Measurements from ENCODE around the gene RNF130. TPM values are rescaled to one million over a fixed set of nuclear protein-coding genes. Genes with fewer than 3 reads are reported as not detected.
A peak's percentile ranks its signal among the peaks of the same experiment; 100 is the strongest.

RNF130 gene
- total and polyA plus RNA-seq, 9 of the 15 experiments (the other 6 are each of a cell fraction or from before 2014, with no cell fraction given): 5.8 to 39.4 (median 27.1) TPM

DNA sequence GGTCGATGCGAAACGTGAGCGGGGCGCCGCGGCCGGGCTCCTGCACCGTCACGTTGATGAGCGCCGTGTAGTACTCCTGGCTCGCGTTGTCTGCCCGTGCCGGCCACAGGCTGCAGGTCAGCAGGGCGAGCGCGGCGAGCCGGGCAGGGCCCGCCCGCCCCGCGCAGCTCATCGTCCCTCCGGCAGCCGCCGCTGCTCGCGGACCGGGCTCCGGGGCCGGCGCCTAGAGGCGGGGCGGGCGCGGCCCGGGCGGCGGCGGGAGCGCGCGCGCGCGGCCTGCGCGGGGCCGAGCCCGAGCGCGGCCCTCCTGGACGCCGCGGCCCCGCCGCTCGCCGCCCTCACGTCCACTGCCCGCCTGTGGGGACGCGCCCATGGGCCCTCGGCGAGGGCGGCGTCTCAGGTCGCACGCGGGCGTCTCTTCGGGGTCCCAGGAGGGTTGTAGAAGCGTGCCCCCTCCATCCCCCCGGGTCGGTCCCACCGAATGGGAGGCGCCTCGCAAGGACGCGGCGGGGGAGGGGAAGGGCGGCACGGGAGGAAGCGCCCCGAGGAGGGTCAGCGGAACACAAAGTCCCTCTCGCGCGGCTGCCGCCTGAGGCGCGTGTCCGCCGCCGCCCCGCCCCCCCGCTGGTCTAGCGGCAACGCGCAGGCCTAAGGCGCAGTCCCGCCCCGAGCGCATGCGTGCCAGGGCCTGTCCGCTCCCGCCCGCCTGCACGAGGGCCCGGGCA is at the start of gene RNF130 (continued):
- TF ChIP-seq XRCC5 (IDR thresholded peaks at IDR 0.05; ENCODE audit: low read depth, low read length) (0 out of 2 replicates have a peak, but pooled peaks have one; percentile 55), U2AF2 (optimal IDR thresholded peaks at IDR 0.05; ENCODE audit: low read depth, low read length) (no peak), ZFPM2 (CRISPR knock-in tag; IDR thresholded peaks at IDR 0.05) (no peak), ZBED1 (IDR thresholded peaks at IDR 0.05) (no peak), DIDO1 (tag; IDR thresholded peaks at IDR 0.05; ENCODE audit: low read depth) (no peak), LCOR (CRISPR knock-in tag; IDR thresholded peaks at IDR 0.05) (no peak; the same call in 1 of the 2 replicates), NCOA4 (IDR thresholded peaks at IDR 0.05; ENCODE audit: partially characterized antibody) (no peak), CBX8 (IDR thresholded peaks at IDR 0.05; ENCODE audit: borderline replicate concordance, extremely low read depth, low read depth, low read length, poor library complexity, severe bottlenecking) (no peak), EZH2 (IDR thresholded peaks at IDR 0.05; ENCODE audit: borderline replicate concordance, low read depth, low read length) (no peak), ZNF79 (CRISPR knock-in tag; IDR thresholded peaks at IDR 0.05; ENCODE audit: low read depth) (no peak), FOXM1 (IDR thresholded peaks at IDR 0.05; ENCODE audit: low read depth) (no peak), FOXM1 (CRISPR knock-in tag; IDR thresholded peaks at IDR 0.05; ENCODE audit: low read depth) (peak; percentile 96), EP400 (IDR thresholded peaks at IDR 0.05) (peak; percentile 78; the same call in 1 of the 2 replicates), SAFB2 (IDR thresholded peaks at IDR 0.05; ENCODE audit: borderline replicate concordance, low read depth, low read length, severe bottlenecking) (no peak)
- TF ChIP-seq, protein P1, sequence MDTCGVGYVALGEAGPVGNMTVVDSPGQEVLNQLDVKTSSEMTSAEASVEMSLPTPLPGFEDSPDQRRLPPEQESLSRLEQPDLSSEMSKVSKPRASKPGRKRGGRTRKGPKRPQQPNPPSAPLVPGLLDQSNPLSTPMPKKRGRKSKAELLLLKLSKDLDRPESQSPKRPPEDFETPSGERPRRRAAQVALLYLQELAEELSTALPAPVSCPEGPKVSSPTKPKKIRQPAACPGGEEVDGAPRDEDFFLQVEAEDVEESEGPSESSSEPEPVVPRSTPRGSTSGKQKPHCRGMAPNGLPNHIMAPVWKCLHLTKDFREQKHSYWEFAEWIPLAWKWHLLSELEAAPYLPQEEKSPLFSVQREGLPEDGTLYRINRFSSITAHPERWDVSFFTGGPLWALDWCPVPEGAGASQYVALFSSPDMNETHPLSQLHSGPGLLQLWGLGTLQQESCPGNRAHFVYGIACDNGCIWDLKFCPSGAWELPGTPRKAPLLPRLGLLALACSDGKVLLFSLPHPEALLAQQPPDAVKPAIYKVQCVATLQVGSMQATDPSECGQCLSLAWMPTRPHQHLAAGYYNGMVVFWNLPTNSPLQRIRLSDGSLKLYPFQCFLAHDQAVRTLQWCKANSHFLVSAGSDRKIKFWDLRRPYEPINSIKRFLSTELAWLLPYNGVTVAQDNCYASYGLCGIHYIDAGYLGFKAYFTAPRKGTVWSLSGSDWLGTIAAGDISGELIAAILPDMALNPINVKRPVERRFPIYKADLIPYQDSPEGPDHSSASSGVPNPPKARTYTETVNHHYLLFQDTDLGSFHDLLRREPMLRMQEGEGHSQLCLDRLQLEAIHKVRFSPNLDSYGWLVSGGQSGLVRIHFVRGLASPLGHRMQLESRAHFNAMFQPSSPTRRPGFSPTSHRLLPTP (IDR thresholded peaks at IDR 0.05; ENCODE audit: borderline replicate concordance, extremely low read depth, insufficient read length): no peak
- TF ChIP-seq, protein P2, sequence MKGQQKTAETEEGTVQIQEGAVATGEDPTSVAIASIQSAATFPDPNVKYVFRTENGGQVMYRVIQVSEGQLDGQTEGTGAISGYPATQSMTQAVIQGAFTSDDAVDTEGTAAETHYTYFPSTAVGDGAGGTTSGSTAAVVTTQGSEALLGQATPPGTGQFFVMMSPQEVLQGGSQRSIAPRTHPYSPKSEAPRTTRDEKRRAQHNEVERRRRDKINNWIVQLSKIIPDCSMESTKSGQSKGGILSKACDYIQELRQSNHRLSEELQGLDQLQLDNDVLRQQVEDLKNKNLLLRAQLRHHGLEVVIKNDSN (CRISPR knock-in tag; IDR thresholded peaks at IDR 0.05): peak; percentile 46
- TF ChIP-seq, protein P3, sequence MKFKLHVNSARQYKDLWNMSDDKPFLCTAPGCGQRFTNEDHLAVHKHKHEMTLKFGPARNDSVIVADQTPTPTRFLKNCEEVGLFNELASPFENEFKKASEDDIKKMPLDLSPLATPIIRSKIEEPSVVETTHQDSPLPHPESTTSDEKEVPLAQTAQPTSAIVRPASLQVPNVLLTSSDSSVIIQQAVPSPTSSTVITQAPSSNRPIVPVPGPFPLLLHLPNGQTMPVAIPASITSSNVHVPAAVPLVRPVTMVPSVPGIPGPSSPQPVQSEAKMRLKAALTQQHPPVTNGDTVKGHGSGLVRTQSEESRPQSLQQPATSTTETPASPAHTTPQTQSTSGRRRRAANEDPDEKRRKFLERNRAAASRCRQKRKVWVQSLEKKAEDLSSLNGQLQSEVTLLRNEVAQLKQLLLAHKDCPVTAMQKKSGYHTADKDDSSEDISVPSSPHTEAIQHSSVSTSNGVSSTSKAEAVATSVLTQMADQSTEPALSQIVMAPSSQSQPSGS (CRISPR knock-in tag; IDR thresholded peaks at IDR 0.05): peak; percentile 75
- TF ChIP-seq, protein P4, sequence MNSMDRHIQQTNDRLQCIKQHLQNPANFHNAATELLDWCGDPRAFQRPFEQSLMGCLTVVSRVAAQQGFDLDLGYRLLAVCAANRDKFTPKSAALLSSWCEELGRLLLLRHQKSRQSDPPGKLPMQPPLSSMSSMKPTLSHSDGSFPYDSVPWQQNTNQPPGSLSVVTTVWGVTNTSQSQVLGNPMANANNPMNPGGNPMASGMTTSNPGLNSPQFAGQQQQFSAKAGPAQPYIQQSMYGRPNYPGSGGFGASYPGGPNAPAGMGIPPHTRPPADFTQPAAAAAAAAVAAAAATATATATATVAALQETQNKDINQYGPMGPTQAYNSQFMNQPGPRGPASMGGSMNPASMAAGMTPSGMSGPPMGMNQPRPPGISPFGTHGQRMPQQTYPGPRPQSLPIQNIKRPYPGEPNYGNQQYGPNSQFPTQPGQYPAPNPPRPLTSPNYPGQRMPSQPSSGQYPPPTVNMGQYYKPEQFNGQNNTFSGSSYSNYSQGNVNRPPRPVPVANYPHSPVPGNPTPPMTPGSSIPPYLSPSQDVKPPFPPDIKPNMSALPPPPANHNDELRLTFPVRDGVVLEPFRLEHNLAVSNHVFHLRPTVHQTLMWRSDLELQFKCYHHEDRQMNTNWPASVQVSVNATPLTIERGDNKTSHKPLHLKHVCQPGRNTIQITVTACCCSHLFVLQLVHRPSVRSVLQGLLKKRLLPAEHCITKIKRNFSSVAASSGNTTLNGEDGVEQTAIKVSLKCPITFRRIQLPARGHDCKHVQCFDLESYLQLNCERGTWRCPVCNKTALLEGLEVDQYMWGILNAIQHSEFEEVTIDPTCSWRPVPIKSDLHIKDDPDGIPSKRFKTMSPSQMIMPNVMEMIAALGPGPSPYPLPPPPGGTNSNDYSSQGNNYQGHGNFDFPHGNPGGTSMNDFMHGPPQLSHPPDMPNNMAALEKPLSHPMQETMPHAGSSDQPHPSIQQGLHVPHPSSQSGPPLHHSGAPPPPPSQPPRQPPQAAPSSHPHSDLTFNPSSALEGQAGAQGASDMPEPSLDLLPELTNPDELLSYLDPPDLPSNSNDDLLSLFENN (IDR thresholded peaks at IDR 0.05; ENCODE audit: low read depth in 2 of 2, low read length in 2 of 2): 0 out of 4 replicates have a peak, but pooled peaks of 1 of the 2 experiments have one; percentile 30
